Hematopoietic multipotent progenitor cell (in vitro differentiated cells): ENCODE results near the gene CCL5. TPM values are rescaled to one million over a fixed set of nuclear protein-coding genes. Genes with fewer than 3 reads are reported as not detected.
"Not testable (repeated sequence)": the region's sequence is repeated elsewhere in the genome, so short reads cannot be mapped to it uniquely, and the experiment has no call there.

Experiments
- DNase-seq, 3 donors: peaks; one replicate each; pipeline ENCODE4 v3.0.0-alpha.2; 2011 to 2015; ENCODE audit warnings: low read depth in 2 of 3, low spot score in 2 of 3
- total RNA-seq: library from RNA; depleted of rRNA; stranded (reverse); fragments of >200 nt; gene quantifications from one replicate; pipeline ENCODE4 v1.2.3, GENCODE V29; 2012

CCL5 gene
- total RNA-seq, 1 donor: 1.3 TPM

DNA sequence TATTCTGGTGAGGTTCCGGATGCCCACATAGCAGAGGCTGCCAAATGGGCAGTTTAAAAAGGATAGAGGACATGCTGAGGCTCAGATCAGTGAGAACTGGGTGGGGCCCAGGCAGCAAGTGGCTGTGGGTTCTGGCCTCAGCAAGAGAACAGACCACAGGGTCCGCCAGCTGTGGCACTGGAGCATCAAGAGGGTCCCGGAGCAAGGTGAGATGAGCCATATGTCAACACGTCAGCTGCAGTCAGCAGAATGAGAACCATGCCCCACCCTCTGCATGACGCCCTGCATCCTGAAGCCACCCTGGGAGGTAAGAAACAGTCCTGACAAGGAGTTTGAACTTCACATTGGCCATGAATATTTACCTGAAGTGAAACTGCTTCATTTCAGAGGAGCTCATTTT lies 20.1 kb upstream of the CCL5 start:
- DNase-seq: no peak

DNA sequence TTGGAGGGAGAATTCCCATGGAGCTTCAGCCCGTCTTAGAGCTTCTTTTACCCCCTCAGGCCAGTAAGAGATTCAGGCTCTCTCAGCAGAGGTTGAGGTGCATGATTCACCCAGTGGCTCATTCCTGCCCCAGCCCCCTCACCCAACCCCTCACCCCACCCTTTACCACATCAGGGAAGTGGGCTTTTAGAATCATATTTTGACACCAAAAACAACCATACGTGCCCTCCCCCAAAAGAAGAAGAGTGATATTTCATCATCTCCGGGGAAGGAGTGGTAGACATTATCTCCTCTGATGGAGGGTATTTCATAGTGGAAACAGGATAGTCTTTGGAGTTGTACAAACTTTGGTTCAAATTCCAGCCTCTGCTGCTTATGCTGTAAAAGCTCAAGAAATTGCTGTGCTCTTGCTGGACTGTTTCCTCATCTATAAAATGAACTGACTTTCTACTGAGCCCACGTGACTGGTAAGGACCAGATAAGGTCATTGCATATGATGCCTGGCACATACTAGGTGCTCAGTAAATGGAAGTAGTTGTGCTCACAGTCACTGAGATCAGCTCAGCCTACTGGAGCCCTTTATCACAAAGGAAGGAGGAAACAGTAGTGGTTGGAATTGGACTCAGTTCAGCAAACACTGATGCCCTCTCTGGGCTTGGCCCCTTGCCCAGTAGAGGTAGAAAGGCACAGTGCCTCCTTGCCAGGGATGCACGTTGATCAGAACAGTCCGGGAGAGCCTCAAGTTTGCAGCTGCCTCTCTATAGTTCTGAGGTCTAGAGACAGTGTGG lies 18.3 kb upstream of the CCL5 start:
- DNase-seq: peak in 1 of 3 donors; percentile 58

DNA sequence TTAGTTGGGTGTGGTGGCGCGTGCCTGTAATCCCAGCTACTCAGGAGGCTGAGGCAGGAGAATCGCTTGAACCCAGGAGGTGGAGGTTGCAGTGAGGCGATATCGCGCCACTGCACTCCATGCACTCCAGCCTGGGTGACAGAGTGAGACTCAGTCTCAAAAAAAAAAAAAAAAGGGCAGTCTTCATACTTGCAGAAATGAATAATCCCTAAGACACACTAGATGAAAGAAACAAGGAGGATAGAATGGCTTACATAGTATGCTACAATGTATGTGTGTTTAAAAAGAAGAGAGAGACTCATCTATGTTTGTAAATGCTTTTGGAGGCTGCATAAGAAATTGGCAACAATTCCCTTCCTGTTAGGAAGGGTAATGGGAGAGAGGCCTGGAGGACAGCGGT lies 17.6 kb upstream of the CCL5 start:
- not testable (repeated sequence) for DNase-seq

DNA sequence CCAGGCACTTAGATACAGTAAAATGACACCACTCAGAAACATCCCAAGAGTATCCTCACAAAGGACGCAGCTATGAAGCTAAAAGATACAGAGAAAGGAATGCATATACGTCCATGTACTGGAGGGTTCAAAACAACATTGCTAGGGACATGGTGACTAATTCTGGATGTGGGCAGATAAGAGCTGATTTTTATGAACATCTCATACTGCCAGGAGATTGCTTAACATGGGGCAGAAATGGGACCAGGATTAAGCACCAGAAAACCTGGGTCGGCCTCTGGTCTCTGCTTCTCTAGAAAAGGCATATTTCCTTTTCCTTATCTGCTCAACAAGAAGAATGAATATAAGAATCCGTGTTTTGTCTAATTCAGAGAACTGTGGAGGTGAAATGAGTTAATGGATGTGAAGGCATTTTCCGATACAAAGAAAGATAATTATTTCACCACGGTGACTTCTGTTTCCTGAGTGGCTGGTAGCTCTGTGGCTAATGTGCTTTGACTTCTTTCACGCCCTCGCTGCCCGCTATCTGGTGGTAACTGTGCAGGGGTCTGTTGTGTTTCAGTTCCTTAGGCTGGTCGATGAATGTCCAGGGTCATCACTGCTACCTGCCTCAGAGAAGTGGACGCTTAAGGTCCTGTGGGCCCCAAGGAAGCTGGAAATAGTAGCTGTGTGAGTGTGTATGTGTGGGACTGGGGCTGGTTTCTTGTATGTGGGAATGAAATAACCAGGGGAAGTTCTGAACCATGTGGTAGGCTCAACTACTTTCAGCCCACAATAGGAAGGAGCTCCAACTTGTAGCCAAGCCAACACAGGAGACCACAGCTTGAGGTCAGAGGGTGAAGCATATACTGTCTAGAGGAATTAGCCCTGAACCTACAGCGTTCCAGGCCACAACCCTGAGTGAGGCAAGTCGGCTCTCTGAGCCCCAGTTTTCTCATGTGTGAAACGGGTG lies 15.8 kb upstream of the CCL5 start:
- peak in 2 of 3 donors; percentile 47 to 85 for DNase-seq

- DNase-seq: no peak
These were observed 14.0 kb upstream of the CCL5 start for GRCh38 chr17:35894206-35894605.

DNA sequence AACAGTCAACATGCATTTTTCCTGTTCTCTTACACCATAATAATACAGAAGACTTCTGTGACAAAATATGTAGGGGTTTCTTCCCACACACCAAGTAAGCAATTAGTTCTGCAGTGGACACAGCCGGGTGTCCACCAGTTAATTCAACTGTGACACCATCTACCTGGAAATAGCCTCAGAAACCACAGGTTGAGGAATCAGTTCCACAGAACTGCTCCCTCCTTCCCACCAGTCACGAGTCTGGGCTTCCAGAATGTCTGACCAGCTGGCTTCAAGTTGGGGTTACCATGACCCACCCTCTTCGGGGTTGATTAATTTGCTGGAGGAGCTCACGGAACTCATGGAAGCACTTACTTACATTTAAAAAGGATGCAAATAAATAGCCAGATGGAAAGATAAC lies 13.6 kb upstream of the CCL5 start:
- no peak for DNase-seq

DNA sequence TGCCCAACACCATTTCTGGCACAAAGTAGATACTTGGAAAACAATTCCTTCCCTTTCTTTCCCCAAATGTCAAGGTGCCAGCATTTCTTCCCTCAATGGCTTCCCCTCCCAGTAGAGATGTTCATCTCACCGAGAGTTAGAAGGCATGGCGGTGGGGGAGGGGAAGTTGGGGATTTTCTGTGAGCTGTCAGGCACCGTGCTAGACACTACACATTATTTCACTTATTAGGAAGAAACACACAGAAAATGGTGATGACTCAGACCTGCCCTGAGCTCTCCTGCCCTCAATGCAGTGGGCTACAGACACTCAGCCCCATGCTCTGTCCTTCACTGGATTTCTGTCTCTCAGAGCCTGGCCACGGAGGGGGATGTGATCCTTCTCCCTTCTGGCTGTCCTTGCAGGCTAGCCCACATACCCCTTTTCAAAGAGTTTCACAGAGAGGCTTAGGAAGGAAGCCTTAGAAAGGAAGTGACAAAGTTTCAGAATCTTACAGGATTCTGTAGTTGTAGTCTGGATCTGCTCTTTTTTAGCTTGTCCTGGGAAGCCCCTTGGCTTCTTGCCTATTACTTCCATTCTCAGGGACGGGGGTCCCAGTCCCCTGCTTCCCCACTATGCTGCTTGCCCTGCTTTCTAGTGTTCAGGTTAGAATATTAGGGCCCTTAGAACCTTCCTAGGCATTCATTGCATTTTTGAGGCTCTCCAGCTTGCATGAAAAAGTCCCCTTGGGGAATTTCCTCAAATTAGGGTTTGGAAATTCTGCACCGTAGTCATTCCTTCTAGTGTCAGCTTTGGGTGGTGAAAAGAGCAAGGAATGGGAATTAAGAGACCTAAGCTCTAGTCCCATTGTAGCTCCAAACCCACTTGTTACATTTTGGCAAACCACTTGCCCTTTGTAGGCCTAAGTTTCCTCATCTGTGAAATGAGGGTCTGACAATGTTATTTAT lies 12.2 kb upstream of the CCL5 start:
- peak in 1 of 3 donors; percentile 15 for DNase-seq

DNA sequence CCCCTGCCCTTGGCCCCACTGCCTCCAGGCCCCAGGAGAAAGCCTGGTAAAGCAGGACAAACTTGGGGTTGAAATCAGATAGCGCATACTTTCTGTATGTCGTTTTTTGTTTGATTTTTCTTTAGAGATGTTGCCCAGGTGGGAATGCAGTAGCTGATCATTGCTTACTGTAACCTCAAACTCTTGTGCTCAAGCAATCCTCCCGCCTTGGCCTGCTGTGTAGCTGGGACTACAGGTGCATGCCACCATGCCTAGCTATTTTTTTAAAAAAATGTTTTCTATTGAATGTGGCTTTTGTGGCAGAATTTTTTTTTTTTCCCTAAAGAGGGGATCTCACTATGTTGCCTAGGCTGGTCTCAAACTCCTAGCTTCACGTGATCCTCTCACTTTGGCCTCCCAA lies 11.1 kb upstream of the CCL5 start:
- DNase-seq: no peak

GRCh38 chr17:35890774-35891155 lies 10.6 kb upstream of the CCL5 start:
- no peak for DNase-seq

GRCh38 chr17:35889818-35890773 lies 9.9 kb upstream of the CCL5 start:
- no peak for DNase-seq

DNA sequence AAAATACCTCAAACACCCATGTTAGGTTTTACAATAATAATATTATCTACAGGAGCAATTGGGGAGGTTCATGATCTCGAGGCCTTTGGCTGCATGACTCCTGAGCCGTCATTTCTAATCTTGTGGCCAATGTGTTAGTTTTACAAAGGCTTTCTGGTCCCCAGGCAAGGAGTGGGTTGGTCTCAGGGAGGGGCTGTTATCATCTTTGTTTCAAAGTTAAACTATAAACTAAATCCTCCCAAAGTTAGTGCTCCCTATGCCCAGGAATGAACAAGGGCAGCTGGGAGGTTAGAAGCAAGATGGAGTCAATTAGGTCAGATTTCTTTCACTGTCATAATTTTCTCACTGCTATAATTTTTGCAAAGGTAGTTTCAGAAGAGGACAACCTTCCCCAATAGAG lies 9.1 kb upstream of the CCL5 start:
- DNase-seq: no peak

GRCh38 chr17:35878361-35878760 lies 1.8 kb downstream of the CCL5 start:
- DNase-seq: no peak

DNA sequence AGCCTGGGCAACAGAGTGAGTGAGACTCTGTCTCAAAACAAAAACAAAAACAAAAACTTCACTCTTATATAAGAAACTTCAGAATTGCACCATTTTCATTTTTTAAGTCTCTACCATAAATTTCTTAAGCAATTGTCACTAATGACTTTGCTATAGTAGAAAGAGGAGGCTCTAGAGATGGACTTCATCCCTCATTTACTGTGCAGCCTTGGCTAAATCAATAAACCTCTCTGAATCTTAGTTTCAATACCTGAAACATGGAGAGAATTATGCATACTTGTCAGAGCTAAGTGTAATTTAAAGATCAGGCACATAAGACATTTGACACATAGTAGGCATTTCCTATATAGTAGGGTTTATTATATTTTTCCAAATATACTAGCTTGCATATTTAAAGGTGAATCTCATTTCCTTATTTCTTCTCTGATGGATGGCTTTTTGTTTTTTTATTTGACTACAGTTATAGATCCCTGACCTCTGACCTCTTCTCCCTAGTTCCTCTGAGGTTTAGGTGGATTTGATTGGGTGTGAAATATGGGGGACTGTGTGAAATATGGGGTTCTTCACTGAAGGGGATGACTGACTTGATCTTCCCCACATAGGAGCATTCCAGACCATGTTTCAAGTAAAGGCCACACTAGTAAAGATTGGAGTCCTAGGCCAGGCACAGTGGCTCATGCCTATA lies 2.7 kb downstream of the CCL5 start:
- DNase-seq: no peak

DNA sequence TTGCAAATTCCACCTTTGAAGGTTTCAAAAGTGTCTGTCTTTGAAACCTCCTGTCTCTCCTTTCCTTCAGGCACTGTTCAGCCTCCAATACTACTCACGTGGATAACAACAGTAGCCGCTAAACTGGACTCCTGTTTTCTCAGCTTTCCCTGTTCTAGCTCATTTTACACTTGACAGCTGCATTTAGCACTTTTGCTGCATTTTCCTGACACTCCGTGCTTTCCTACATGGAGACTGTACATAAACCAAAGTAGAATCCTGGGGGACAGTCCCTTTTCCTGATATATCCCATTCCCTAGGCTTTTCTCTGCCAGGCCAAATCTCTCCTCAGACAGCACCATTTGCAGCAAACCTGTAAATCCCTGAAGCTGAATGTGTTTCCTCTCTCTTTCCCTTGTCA lies 3.6 kb downstream of the CCL5 start:
- DNase-seq: no peak

GRCh38 chr17:35875800-35876139 lies 4.4 kb downstream of the CCL5 start:
- no peak for DNase-seq

GRCh38 chr17:35875072-35875799 lies 4.9 kb downstream of the CCL5 start:
- DNase-seq: peak in 1 of 3 donors; percentile 37

DNA sequence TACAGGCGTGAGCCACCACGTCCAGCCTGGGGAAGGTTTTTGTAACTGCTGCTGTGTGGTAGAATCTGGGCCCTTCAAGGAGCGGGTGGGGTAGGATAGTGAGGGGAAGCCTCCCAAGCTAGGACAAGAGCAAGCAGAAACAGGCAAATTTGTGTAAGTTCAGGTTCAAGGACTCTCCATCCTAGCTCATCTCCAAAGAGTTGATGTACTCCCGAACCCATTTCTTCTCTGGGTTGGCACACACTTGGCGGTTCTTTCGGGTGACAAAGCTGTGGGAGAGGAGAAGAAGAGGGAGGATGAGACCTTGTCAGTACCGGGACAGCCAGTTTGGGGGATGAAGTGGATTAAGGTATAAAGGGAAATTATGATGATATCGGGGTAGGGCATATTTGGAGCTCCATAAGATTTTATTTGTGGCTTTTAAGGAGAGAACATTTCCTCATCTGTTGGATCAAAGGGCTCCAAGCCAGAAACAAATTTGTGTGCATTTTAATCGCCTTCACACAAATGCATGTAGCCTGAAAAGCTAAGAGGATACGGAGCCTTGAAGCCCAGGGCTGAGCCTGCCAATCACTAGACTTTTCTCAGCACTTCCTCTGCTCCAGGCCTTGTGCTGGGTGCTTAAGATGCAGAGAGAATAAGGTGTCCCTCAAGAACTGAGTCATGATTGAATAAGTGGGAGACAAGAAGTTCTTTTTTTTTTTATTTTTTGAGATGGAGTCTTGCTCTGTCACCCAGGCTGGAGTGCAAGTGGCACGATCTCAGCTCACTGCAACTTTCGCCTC lies 7.8 kb downstream of the CCL5 start:
- DNase-seq: no peak
